ENCODE data around the gene ILDR1. TPM values are rescaled to one million over a fixed set of nuclear protein-coding genes. Genes with fewer than 3 reads are reported as not detected.

ILDR1 gene
- total and polyA plus RNA-seq, 2 of the 4 experiments (the other 2 are of a cell fraction) = not detected

- no peak overlapping the region for H2BK20ac ChIP-seq (ENCODE audit: low read depth, low read length)
Observed at GRCh38 chr3:121961283-121961682, 60.8 kb downstream of the ILDR1 start.

More at GRCh38 chr3:121961283-121961682, 60.8 kb downstream of the ILDR1 start:
- in situ Hi-C loops (cut with MboI; ENCODE audit: low sequenced_read_pairs) (no loop called here), intact Hi-C loops (cut with micrococcal nuclease) (no loop called here), dilution Hi-C loops (cut with HindIII; ENCODE audit: low sequenced_read_pairs, unreplicated experiment) (no loop called here)
- Histone ChIP-seq H3K9me1 (ENCODE audit: insufficient read depth, low read length) (no peaks in the 10 kb centered on the region), H3K4ac (ENCODE audit: low read depth, low read length) (no peak overlapping the region), H4K8ac (ENCODE audit: low read depth in 2 of 2, low read length in 2 of 2) (no peak overlapping the region), H2BK120ac (ENCODE audit: low read depth, low read length) (no peak overlapping the region), H3K27ac (ENCODE audit: insufficient read depth, low read length) (no peak overlapping the region), H3K9me3 (ENCODE audit: control insufficient read depth, insufficient read depth, low read length) (no peaks in the 10 kb centered on the region), H3K14ac (replicated peaks; ENCODE audit: low read depth, low read length) (no peak overlapping the region), H3K4me2 (ENCODE audit: low read depth, low read length) (no peak overlapping the region), H3K4me1 (ENCODE audit: control insufficient read depth, insufficient read depth, low read length) (no peaks in the 10 kb centered on the region), H4K5ac (ENCODE audit: low read depth, low read length) (no peak overlapping the region), H3K36me3 (ENCODE audit: control insufficient read depth, insufficient read depth, low read length) (no peaks in the 10 kb centered on the region), H2AK5ac (ENCODE audit: low read depth, low read length) (no peak overlapping the region), H2BK5ac (ENCODE audit: low read depth, low read length, poor library complexity, severe bottlenecking) (no peak overlapping the region), H2AK9ac (replicated peaks; ENCODE audit: low read depth, low read length, poor library complexity) (no peak overlapping the region), H2AFZ (replicated peaks; ENCODE audit: low read length, poor library complexity) (no peak overlapping the region), H3K23ac (ENCODE audit: low read depth, low read length) (no peak overlapping the region), H2BK15ac (ENCODE audit: low read depth, low read length) (no peak overlapping the region), H4K91ac (ENCODE audit: insufficient read depth, low read depth, low read length) (no peak overlapping the region), H3K79me1 (ENCODE audit: low read depth in 1 of 2, low read length in 2 of 2) (no peaks in the 10 kb centered on the region), H3K27me3 (ENCODE audit: control insufficient read depth, insufficient read depth, low read length) (peaks cover 3% of the 10 kb centered on the region), H4K20me1 (ENCODE audit: insufficient read depth, low read length) (no peaks in the 10 kb centered on the region), H3K18ac (ENCODE audit: low read depth, low read length) (no peak overlapping the region), H3K9ac (ENCODE audit: low read depth, low read length) (no peak overlapping the region), H3K56ac (ENCODE audit: extremely low read depth, insufficient read depth, low read length) (no peak overlapping the region), H3K4me3 (ENCODE audit: insufficient read depth, low read depth, low read length) (no peak overlapping the region)
- ChIA-PET CTCF (interaction anchor here (0.6 kb wide), 1 partner anchor 412 kb away, joined by 3 read pairs; no protein-coding TSS in a partner anchor), POLR2A (ENCODE audit: unreplicated experiment) (interaction anchor here (0.6 kb wide), 1 partner anchor 529 kb away, joined by 3 read pairs; no protein-coding TSS in a partner anchor)
- no peak for DNase-seq
- BruUV-seq (replicated peaks) = no TSS peak
- TF ChIP-seq RFX5 (IDR thresholded peaks at IDR 0.05; ENCODE audit: low read depth, low read length) (no peak), CTCF (conservative IDR thresholded peaks at IDR 0.05; ENCODE audit: low read depth, low read length) (no peak), MXI1 (IDR thresholded peaks at IDR 0.05; ENCODE audit: borderline replicate concordance, low read depth, low read length) (no peak), POLR2A (IDR thresholded peaks at IDR 0.05; ENCODE audit: low read depth, low read length) (no peak), SMC3 (IDR thresholded peaks at IDR 0.05; ENCODE audit: low read depth, low read length) (no peak)
- ATAC-seq (ENCODE audit: low read depth) = no peak
